ENCODE measurements around the gene SRXN1.
A peak's percentile ranks its signal among the peaks of the same experiment; 100 is the strongest.
"Not testable (repeated sequence)": the region's sequence is repeated elsewhere in the genome, so short reads cannot be mapped to it uniquely, and the experiment has no call there.

Gene SRXN1

GRCh38 chr20:653110-653589 lies at the start of gene SRXN1:
Gene SRXN1, minus strand, starts transcription at chr20:653200. Its CDS starts 15 bp downstream, at chr20:653185.
- peak; percentile 86 to 88 for DNase-seq

- DNase-seq: no peak
Measured at GRCh38 chr20:701401-702129, 48.6 kb upstream of the SRXN1 start.

GRCh38 chr20:699811-700338 lies 46.9 kb upstream of the SRXN1 start:
- DNase-seq: no peak

- DNase-seq: no peak
Measured at GRCh38 chr20:699342-699741, 46.3 kb upstream of the SRXN1 start.

- no peak for DNase-seq
Measured at GRCh38 chr20:698276-698675, 45.3 kb upstream of the SRXN1 start.

- DNase-seq: no peak
Measured at GRCh38 chr20:697826-698225, 44.8 kb upstream of the SRXN1 start.

- DNase-seq: no peak
Measured at GRCh38 chr20:695165-695866, 42.3 kb upstream of the SRXN1 start.

GRCh38 chr20:694496-694895 lies 41.5 kb upstream of the SRXN1 start:
- DNase-seq: no peak

- DNase-seq: not testable (repeated sequence)
Measured at GRCh38 chr20:693786-694185, 40.8 kb upstream of the SRXN1 start.

GRCh38 chr20:692044-692443 lies 39.0 kb upstream of the SRXN1 start:
- no peak for DNase-seq

- no peak for DNase-seq
Measured at GRCh38 chr20:689947-690346, 36.9 kb upstream of the SRXN1 start.

- DNase-seq: no peak
Measured at GRCh38 chr20:689348-689747, 36.3 kb upstream of the SRXN1 start.

GRCh38 chr20:688809-689212 lies 35.8 kb upstream of the SRXN1 start:
- DNase-seq: no peak

- no peak for DNase-seq
Measured at GRCh38 chr20:687468-688203, 34.6 kb upstream of the SRXN1 start.

- DNase-seq: no peak
Measured at GRCh38 chr20:684676-685319, 31.8 kb upstream of the SRXN1 start.

GRCh38 chr20:682123-682522 lies 29.1 kb upstream of the SRXN1 start:
- DNase-seq: no peak

- DNase-seq: no peak
Measured at GRCh38 chr20:680638-681187, 27.7 kb upstream of the SRXN1 start.

GRCh38 chr20:677957-678356 lies 25.0 kb upstream of the SRXN1 start:
- DNase-seq: no peak

GRCh38 chr20:676967-677366 lies 24.0 kb upstream of the SRXN1 start:
- no peak for DNase-seq

- DNase-seq: no peak
Measured at GRCh38 chr20:676315-676937, 23.4 kb upstream of the SRXN1 start.

- peak; percentile 70 to 73 for DNase-seq
Measured at GRCh38 chr20:675453-676314, 22.7 kb upstream of the SRXN1 start, which contains the start of gene SCRT2. Gene SCRT2, minus strand, starts transcription at chr20:675802. Its CDS starts 201 bp downstream, at chr20:675601.
